Raji (cell line): ENCODE data around the gene BANK1.

Experiments used
- POLR2A ChIP-seq: IDR thresholded peaks from 2 replicates; pipeline ENCODE4 v1.6.1; 2011; ENCODE audit warnings: low read depth, low read length, control low read depth; ENCODE audit not compliant: insufficient read depth

Gene BANK1

DNA sequence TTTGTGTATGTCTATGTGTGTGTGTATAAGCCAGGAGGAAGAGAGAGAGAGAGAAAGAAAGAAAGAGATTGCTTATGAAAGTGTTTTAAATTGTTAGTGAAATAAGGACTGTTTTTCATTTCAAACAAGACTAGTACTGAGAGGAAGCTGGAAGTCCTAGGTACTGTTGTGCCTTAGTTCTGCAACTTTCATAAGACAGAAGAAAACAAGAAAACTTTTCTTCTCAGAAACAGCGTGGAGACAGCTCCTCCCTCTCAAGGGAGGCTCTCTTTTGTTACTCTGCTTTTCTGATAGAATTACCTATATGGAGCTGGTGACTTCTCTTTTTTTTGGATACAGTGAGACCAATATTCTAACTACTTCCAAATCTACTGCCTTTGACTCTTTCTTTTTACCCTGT, 62.5 kb downstream of the BANK1 start:
- no peak for TF ChIP-seq POLR2A

DNA sequence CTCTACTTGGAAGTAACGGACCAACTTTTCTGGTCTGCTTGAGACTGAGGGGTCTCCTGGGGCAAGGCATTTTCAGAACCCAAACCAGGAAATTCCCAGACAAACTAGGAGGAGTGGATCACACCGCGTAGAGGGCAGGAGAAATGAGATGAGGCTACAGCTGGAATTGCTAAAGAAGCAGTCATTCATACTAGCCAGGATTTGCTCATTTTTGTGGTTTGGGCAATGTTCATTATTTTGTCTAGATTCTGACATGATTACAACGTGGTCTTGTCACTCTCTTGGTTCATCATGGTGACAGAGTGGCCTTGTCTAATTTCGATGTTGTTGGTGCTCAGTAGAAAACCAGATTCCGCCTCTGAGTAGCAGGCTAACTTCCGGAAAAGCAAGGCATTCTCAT, 63.2 kb downstream of the BANK1 start:
- TF ChIP-seq POLR2A: no peak

DNA sequence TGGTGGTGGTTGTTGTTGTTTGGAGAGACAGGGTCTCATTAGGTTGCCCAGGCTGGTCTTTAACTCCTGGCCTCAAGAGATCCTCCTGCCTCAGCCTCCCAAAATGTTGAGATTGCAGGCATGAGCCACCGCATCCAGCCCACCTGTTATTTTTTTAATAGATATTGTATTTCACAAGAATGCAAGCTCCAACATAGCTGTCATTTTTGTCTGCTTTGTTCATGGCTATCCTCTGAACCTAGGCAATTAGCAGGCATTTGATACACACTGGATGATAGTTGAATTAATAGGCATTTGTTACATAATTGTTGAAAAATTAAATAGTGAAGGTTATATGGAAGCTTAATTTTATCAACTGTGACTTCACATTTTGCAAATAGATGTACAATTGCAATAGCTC, 64.7 kb downstream of the BANK1 start:
- no peak for TF ChIP-seq POLR2A

DNA sequence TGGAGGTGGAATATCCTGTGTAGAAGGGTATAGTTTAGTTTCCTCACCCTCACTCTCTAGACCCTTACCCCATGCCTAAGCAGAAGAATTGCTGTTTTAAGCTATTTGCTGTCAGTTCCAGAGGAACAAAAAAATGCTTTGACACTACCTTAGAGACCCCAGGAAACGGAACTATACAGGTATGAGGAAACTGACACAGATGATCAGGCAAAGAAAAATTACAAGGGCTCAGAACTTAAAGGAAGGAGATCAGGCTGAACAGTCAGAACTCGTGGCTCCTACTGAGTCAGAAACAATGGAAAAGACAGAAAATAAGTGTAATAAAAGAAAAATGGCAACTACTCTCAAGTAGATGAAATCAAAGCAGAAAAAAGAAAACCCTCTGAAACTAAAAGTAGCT, 65.6 kb downstream of the BANK1 start:
- TF ChIP-seq POLR2A: no peak

DNA sequence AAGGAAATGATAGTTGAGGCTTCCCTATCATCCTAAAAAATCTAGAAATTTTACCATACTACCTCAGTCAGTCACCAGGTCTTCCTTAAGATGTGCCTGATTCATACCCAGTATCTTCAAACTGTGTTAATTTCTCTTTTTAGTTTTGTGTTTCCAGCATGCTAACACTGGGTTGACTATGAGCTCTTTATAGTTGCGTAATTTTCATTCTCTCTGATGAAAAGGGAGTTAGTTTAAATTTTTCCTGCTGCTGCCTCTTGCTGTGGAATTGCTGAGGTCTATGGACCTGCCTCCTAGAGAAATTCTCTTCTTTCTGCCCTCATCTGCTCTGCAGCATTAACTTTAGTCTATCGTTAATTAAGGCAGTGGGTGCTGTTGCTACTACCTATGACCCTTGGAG, 66.6 kb downstream of the BANK1 start:
- TF ChIP-seq POLR2A: no peak

DNA sequence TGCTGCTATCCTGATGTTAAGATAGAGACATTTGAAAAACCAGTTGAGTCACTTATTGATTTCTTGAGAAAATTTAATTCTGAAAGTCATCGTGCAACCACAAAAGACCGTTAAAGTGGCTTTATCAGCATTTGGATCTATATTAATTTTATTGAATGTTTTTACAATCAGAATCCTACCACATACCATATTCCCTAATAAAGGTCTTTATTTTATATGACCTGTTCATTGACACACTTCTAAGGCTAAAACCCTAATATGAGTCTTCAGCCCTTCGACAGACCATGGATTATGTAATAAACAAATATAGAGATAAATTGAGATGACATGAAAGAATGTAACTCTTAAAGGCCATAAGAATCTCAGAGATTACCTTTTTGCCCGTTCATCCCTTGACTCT, 68.1 kb downstream of the BANK1 start:
- no peak for TF ChIP-seq POLR2A

DNA sequence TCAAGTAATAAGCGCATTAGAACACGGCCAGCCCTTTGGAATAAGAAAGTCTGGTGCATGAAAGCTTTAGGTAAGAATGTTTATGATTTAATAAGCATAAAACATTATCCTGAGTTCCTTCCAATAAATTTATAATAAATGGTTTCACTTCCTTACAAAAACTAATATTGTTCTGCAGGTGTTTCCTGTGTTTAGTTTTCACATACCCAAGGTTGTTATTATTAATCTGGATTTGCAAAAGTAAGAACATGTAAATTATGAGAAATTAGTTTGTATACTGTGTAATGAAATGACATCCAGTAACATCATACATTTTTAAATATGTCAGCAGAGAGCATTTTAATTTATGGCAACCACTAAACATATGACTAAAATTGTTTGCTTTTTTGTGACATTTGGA, 72.1 kb downstream of the BANK1 start:
- TF ChIP-seq POLR2A: no peak

DNA sequence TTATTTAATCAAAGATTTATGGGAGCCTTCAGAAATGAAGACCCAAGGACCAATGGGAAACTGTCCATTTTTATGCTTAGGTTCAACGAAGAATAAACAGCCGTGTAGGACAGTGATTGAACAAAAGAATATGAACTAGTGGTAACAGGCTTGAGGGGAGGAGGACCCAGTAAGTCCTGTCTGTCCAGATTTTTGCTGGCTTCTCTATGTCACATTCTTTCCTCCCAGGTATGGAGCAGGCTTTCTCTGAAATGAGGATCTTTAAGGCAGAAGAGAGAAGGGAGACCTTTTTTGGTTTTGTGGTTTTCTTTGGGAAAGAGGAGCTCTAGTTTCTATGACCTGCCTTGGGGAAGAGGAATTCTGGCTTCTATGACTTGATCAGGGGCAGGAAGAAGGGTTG, 74.1 kb downstream of the BANK1 start:
- TF ChIP-seq POLR2A: no peak

DNA sequence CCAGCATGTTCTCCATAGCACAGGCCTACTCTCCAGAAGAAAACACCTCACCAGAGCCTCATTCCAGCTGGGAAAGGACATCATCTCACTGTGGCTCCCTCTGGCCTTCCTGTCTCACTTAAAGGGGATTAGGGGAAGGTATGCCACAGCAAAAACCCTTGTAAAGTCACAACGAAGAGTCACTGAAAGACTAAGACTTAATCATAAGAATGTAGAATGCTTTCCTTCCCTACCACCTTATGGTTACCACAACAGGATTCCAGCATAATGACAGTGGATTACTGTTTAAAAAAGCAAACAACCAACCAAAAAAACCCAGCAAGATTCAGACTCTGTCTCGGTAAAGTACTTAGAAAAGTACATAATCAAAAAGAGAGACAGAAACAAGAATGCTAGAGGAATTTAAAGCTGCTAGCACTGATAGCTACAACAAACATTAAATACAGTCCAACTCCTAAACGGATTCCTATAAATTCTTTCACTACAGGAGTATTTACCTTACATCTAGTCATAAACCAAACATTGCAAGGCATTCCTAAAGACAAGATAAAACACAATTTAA, 75.1 kb downstream of the BANK1 start:
- TF ChIP-seq POLR2A: no peak

DNA sequence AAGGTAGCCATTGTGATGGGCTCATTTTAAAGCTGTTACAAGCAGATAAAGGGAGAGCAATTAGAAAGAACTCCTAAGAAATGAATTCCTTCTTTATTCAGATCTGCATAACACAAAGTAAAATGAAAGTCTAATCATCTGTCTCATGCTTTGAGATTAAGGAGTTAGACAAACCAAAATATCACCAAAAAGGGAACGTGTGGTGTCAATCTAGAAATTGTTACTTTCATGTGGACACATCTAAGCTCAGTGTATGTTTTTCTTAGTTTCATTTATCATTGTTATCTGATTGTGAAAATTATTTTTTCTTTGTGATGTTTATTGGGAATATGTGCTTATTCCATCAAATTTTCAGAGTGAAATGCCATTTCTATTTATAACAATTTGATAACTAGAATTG, 80.3 kb downstream of the BANK1 start:
- no peak for TF ChIP-seq POLR2A

DNA sequence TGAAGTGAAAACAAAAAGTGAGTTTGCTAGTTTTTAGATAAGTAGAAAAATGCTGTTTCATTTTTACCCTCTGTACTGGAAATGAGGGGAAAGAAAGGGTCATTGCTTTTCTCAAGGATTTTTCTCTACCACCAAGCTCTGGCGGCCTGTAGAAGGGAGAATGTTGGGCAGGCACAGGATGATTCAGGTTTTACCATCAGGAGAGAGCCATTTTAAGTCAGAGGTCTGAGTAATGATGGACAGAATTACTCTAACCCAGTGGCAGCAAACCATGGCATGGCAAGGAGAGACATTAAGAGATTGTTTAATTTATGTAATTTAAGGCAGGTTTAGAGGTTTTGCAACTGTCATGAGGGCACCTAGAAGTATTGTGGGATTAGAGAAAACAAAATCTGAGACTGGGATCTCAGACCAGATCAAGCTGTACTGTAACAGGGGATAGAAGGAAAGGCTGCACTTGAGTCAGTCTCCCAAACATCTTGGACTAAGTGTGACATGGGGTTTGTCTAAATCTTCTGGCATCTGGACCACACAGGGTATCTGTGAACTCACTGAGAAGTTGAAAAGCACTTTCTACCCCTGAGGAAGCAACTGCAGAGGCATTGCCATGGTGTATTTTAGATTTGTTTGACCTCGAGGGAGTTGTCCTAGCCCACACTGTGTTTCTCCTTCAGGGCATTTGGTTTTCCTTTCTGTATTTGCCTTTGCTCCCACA, 81.6 kb downstream of the BANK1 start:
- TF ChIP-seq POLR2A: no peak

DNA sequence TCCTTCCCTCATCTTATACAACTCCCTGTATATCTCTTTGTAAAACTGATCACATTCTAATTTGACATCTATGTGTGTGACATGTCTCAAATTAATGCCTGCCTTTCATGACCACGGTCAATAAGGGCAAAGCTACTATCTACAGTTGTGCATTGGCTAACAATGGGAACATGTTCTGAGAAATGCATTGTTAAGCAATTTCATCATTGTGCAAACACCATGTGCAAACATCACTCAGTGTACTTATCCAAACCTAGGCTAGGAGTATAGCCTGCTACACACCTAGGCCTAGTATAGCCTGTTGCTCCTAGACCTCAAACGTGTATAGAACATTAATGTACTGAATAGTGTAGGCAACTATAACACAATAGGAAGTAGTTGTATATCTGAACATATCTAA, 95.0 kb downstream of the BANK1 start:
- TF ChIP-seq POLR2A: no peak

DNA sequence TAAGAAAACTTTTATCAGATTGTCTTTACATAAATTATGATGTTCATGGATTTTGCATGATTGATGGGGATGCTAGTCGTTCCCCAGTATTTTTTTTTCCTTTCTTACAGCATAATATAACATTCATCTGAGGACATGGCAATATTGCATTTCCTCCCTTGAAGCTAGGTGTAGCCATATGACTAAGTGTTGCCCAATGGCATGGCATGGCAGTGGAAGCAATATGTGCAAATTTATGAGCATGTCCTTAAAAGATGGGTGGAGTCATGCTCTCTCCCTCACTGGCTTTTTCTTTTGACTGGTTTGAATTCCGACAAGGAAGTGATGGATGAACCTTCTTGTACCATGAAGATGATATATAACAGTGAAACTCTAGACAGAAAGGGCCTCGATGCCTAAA, 96.3 kb downstream of the BANK1 start:
- no peak for TF ChIP-seq POLR2A

DNA sequence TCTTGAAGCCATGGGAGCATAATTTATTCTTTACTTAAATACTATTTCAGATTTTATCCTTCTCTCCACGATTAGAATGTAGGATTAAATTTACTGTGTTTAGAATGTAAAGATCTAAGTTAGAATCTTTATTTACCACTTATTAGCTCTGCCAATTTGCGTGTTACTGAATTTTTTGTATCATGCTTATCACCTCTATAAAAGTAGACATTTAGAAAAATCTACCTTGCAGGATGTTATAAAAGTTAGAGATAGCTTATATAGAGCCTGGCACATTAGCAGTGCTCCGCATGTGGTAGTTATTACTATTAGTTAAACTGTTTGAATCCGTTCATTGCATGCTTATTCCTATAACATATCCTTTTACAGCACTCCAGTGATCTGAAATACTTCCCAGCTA, 97.9 kb downstream of the BANK1 start:
- no peak for TF ChIP-seq POLR2A

DNA sequence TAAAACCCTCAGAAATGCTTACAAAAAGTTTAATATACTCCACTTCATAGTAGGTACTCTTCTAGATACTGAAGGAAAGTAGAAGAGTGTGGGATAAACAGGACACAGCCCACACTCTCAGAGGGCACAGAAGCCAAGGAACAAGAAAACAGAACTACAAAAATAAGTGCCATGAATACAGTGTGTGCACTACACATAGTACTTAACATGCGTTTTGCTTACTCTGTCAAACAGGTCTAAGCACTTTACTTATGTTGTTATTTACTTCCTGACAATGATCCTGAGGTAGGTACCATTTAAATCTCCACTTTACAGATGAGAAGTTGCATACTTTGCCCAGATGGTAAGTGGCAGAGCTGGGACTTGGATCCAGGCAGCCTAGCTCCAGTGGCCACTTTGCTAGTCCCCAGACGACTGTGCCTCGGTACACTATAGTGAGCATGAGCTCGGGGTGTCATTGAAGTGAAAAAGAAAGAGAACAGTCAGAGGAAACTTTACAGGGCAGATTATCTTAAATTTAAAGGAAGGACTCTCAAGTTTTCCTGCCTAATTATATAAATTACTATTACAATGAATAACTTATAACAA, 120.3 kb downstream of the BANK1 start:
- TF ChIP-seq POLR2A: no peak

DNA sequence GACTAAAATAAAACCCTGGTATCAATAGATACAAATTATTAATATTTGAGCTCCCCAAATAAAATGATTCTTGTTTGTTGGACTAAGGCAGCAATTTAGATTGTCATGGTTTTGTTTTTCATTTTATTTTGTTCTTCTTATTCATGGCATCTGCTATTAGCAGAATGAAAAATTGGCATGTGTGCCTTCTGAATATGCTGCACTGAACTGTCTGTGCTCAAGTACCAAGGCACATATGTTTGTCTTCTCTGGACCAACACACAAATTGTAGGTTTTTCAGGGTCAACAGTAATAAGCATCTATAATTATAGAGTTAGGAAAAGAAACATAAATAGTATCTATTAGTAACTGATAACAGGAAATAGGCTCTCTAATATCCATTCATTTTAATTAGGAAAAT, 121.1 kb downstream of the BANK1 start:
- TF ChIP-seq POLR2A: no peak

DNA sequence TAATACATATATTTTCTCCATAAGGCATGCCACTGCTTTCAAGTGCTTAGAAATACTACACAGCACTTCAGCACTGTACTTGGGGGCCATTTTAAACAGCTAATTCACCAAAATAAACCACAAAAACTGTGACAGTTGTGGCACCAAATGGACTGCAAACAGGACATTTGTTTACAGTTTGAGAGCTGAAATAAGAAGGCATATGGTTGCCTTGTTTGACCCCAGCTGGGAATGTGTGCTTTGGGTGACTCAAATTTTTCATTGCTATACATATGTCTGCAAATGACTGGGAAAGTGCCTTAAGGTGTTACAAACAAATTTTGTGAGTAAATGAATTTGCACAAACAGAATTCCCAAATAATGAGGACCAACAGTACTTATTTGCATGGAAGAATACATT, 124.2 kb downstream of the BANK1 start:
- TF ChIP-seq POLR2A: no peak
